K562 (cell line): ENCODE measurements around the gene HP. TPM values are rescaled to one million over a fixed set of nuclear protein-coding genes. Genes with fewer than 3 reads are reported as not detected.

Experiments used
- ELF2 ChIP-seq: fragments of 250-450 bp; sonication (Bioruptor Pico); IDR thresholded peaks from 2 replicates; pipeline ENCODE4 v1.5.0; 2021; ENCODE audit warnings: mild to moderate bottlenecking
- HDAC1 ChIP-seq, 2 experiments: fragments of 450-650 bp; IDR thresholded peaks; 2 replicates each; pipeline ENCODE4 v1.6.1; 2016 to 2017; ENCODE audit warnings: inconsistent platforms in 1 of 2, mild to moderate bottlenecking in 1 of 2, moderate library complexity in 1 of 2
- HNRNPL ChIP-seq: fragments of 200-400 bp; formaldehyde crosslinking; IDR thresholded peaks from 2 replicates; pipeline ENCODE4 v1.6.1; 2017; ENCODE audit warnings: low read depth, mild to moderate bottlenecking, low read length
- NFYB ChIP-seq: IDR thresholded peaks from 2 replicates; pipeline ENCODE4 v1.6.1; 2011; ENCODE audit warnings: mild to moderate bottlenecking, moderate library complexity; ENCODE audit not compliant: insufficient read length; ENCODE audit errors: extremely low read depth
- RREB1 ChIP-seq: fragments of 250-450 bp; sonication (Bioruptor Pico); IDR thresholded peaks from 2 replicates; pipeline ENCODE4 v1.4.0; 2020
- SNIP1 ChIP-seq: fragments of 450-650 bp; IDR thresholded peaks from 2 replicates; pipeline ENCODE4 v1.7.1; 2017; ENCODE audit warnings: low read depth, mild to moderate bottlenecking
- ZBTB8A ChIP-seq: fragments of 450-650 bp; IDR thresholded peaks from 2 replicates; pipeline ENCODE4 v1.6.1; 2018; ENCODE audit warnings: mild to moderate bottlenecking, moderate library complexity; ENCODE audit not compliant: partially characterized antibody
- ZNF561 ChIP-seq: fragments of 450-650 bp; formaldehyde crosslinking; conservative IDR thresholded peaks from 2 replicates; pipeline ENCODE4 v1.4.0; 2020; ENCODE audit warnings: mild to moderate bottlenecking, moderate library complexity
- ZNF639 ChIP-seq, 2 experiments: fragments of 200-800 bp in 1 of 2; sonication (Bioruptor generic) in 1 of 2; sonication (generic) in 1 of 2; formaldehyde crosslinking in 1 of 2; IDR thresholded peaks in 1 of 2; conservative IDR thresholded peaks in 1 of 2; 2 replicates each; pipeline versions ENCODE4 v1.5.0 to v1.6.1; 2016 to 2020; ENCODE audit warnings: missing compliant biosample characterization in 1 of 2, missing genetic modification characterization in 1 of 2, missing genetic modification reagents in 1 of 2
- polyA plus RNA-seq, 8 experiments: library from polyadenylated mRNA; depleted of rRNA in 4 of 8; stranded (reverse) in 5 of 8; unstranded in 3 of 8; fragments of >200 nt; fragmentation: Nextera tagmentation in 2 of 8; fragmentation: Illumina TruSeq in 1 of 8; extraction: Ambion mirVana in 2 of 8; extraction: Trizol in 1 of 8; gene quantifications; 2 replicates each; pipeline versions ENCODE4 v1.2.1 to v1.2.3, GENCODE V29; 2011 to 2014; ENCODE audit warnings: inconsistent platforms in 1 of 8, missing spikeins in 1 of 8
- total RNA-seq, 7 experiments: library from RNA; depleted of rRNA in 6 of 7; stranded (reverse); fragments of >200 nt in 6 of 7; fragmentation: Illumina TruSeq in 2 of 7; extraction: Trizol in 2 of 7; gene quantifications; 2 replicates each; pipeline versions ENCODE4 v1.2.1 to v1.2.3, GENCODE V29; 2011 to 2021; ENCODE audit warnings: low replicate concordance in 1 of 7
- TF ChIP-seq, protein P1 (sequence below): fragments of 450-650 bp; formaldehyde crosslinking; conservative IDR thresholded peaks from 2 replicates; pipeline ENCODE4 v1.4.0; 2022; ENCODE audit warnings: mild to moderate bottlenecking, missing genetic modification characterization

The HP gene
- total and polyA plus RNA-seq, 9 of the 15 experiments (the other 6 are each of a cell fraction or from before 2014, with no cell fraction given), result 0.04 to 8.7 TPM; not detected in 7

- TF ChIP-seq RREB1 (CRISPR knock-in tag) (0 out of 2 replicates have a peak, but pooled peaks have one; percentile 15), HNRNPL (no peak), ZNF639 (CRISPR knock-in tag; conservative IDR thresholded peaks at IDR 0.05 in 1 of 2, IDR thresholded peaks at IDR 0.05 in 1 of 2) (0 out of 4 replicates have a peak, but pooled peaks of 1 of the 2 experiments have one; percentile 56), ZBTB8A (no peak), ELF2 (CRISPR knock-in tag) (peak; percentile 87; the same call in 1 of the 2 replicates), HDAC1 (IDR thresholded peaks at IDR 0.05) (peak in 1 of 2 experiments; percentile 60; a peak in 1 of 4 replicates), NFYB (peak; percentile 25), SNIP1 (peak; percentile 79), ZNF561 (no peak)
- TF ChIP-seq, protein P1, sequence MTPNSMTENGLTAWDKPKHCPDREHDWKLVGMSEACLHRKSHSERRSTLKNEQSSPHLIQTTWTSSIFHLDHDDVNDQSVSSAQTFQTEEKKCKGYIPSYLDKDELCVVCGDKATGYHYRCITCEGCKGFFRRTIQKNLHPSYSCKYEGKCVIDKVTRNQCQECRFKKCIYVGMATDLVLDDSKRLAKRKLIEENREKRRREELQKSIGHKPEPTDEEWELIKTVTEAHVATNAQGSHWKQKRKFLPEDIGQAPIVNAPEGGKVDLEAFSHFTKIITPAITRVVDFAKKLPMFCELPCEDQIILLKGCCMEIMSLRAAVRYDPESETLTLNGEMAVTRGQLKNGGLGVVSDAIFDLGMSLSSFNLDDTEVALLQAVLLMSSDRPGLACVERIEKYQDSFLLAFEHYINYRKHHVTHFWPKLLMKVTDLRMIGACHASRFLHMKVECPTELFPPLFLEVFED (CRISPR knock-in tag), result 0 out of 2 replicates have a peak, but pooled peaks have one; percentile 53
Observed at GRCh38 chr16:72093448-72094265, 39.4 kb downstream of the HP start, which contains the start of the genes DHX38 and TXNL4B (continued).
